Chondrocyte (in vitro differentiated cells): ENCODE measurements around the gene CALN1. TPM values are rescaled to one million over a fixed set of nuclear protein-coding genes. Genes with fewer than 3 reads are reported as not detected.
"Not testable (repeated sequence)": the region's sequence is repeated elsewhere in the genome, so short reads cannot be mapped to it uniquely, and the experiment has no call there.

Source experiments
- DNase-seq: peaks from one replicate; pipeline ENCODE4 v3.0.0; 2021; ENCODE audit warnings: mixed read lengths, low spot score
- H3K27ac Mint-ChIP-seq: one replicate; pipeline ENCODE4 v1.8.0; 2021; ENCODE audit warnings: mild to moderate bottlenecking, moderate library complexity, mixed read lengths; ENCODE audit not compliant: unreplicated experiment
- H3K27me3 Mint-ChIP-seq: 2 replicates; pipeline ENCODE4 v1.8.0; 2021; ENCODE audit warnings: low read depth, mixed read lengths
- H3K36me3 Mint-ChIP-seq: 2 replicates; pipeline ENCODE4 v1.8.0; 2021; ENCODE audit warnings: low read depth, mixed read lengths
- H3K4me1 Mint-ChIP-seq: 2 replicates; pipeline ENCODE4 v1.8.0; 2021; ENCODE audit warnings: low read depth, mild to moderate bottlenecking, mixed read lengths
- H3K4me3 Mint-ChIP-seq: one replicate; pipeline ENCODE4 v1.8.0; 2021; ENCODE audit warnings: mild to moderate bottlenecking, moderate library complexity, mixed read lengths; ENCODE audit not compliant: unreplicated experiment
- H3K9me3 Mint-ChIP-seq: 2 replicates; pipeline ENCODE4 v1.8.0; 2021; ENCODE audit warnings: low read depth, mixed read lengths
- CTCF ChIP-seq: fragments of 200-600 bp; sonication (generic); IDR thresholded peaks from 2 replicates; pipeline ENCODE4 v1.5.0; 2021; ENCODE audit warnings: antibody characterized with exemption, mild to moderate bottlenecking, moderate library complexity
- long read RNA-seq: library from polyadenylated mRNA; stranded (forward); transcript quantifications from one replicate; pipeline ENCODE4 v2.0.0, GENCODE V29; 2021
- total RNA-seq: library from RNA; stranded (reverse); gene quantifications from 3 replicates; pipeline ENCODE4 v1.2.1, GENCODE V29; 2021

CALN1 gene
- total RNA-seq: not detected in 3 replicates
- long read RNA-seq: 0 reads

GRCh38 chr7:72412121-72412618, at the start of gene CALN1:
CALN1 (minus strand) TSS chr7:72412338.
- H3K9me3 Mint-ChIP-seq, H3K27me3 Mint-ChIP-seq, H3K4me1 Mint-ChIP-seq, H3K36me3 Mint-ChIP-seq, H3K27ac Mint-ChIP-seq, H3K4me3 Mint-ChIP-seq, DNase-seq: not testable (repeated sequence)

- Mint-ChIP-seq H3K36me3 (no peaks in the 10 kb centered on the region), H3K27me3 (peaks cover 6% of the 10 kb centered on the region), H3K4me3 (no peak overlapping the region), H3K4me1 (no peaks in the 10 kb centered on the region), H3K9me3 (peaks cover 4% of the 10 kb centered on the region), H3K27ac (no peak overlapping the region)
- TF ChIP-seq CTCF: no peak
- no peak for DNase-seq
These were observed 41.3 kb upstream of the CALN1 start for GRCh38 chr7:72453471-72453870.

- DNase-seq: no peak
- Mint-ChIP-seq H3K4me1 (peaks cover 13% of the 10 kb centered on the region), H3K4me3 (no peak overlapping the region), H3K27me3 (peaks cover 35% of the 10 kb centered on the region), H3K27ac (no peak overlapping the region), H3K9me3 (no peaks in the 10 kb centered on the region), H3K36me3 (no peaks in the 10 kb centered on the region)
- TF ChIP-seq CTCF: no peak
These were observed 35.5 kb upstream of the CALN1 start for GRCh38 chr7:72447465-72448204.

- TF ChIP-seq CTCF: no peak
- no peaks in the 10 kb centered on the region for H3K9me3 Mint-ChIP-seq
- H3K27ac Mint-ChIP-seq: no peak overlapping the region
- H3K4me1 Mint-ChIP-seq: peaks cover 17% of the 10 kb centered on the region
- peaks cover 36% of the 10 kb centered on the region for H3K27me3 Mint-ChIP-seq
- peak overlapping the region; percentile 26 for H3K4me3 Mint-ChIP-seq
- H3K36me3 Mint-ChIP-seq: no peaks in the 10 kb centered on the region
- DNase-seq: no peak
These were observed 34.7 kb upstream of the CALN1 start for GRCh38 chr7:72446591-72447462.

GRCh38 chr7:72446131-72446530, 34.0 kb upstream of the CALN1 start:
- no peaks in the 10 kb centered on the region for H3K36me3 Mint-ChIP-seq
- H3K27me3 Mint-ChIP-seq: peaks cover 38% of the 10 kb centered on the region
- DNase-seq: no peak
- H3K4me3 Mint-ChIP-seq: no peak overlapping the region
- H3K27ac Mint-ChIP-seq: no peak overlapping the region
- peaks cover 19% of the 10 kb centered on the region for H3K4me1 Mint-ChIP-seq
- no peak for TF ChIP-seq CTCF
- H3K9me3 Mint-ChIP-seq: no peaks in the 10 kb centered on the region
